HG03159 (cell line): ENCODE measurements around the gene CYTH1.

Experiments
- ATAC-seq: cut with Tn5 transposase; IDR thresholded peaks from one replicate; pipeline ENCODE4 v1.9.1; 2021; ENCODE audit warnings: mild to moderate bottlenecking, moderate library complexity; ENCODE audit not compliant: unreplicated experiment

Gene CYTH1

GRCh38 chr17:78628547-78629435 lies 153.3 kb downstream of the CYTH1 start:
- no peak for ATAC-seq

- no peak for ATAC-seq
Measured at GRCh38 chr17:78624324-78625151, 157.5 kb downstream of the CYTH1 start.
